Retinal pigment epithelial cell (primary cell): ENCODE data around the gene KCNQ5.

Experiments
- DNase-seq: peaks from one replicate; pipeline ENCODE4 v3.0.0-alpha.2; 2010; ENCODE audit warnings: low read depth
- H3K4me3 ChIP-seq: 2 replicates; pipeline ENCODE4 v1.5.1; 2011; ENCODE audit warnings: mild to moderate bottlenecking, low read length, control low read depth, moderate library complexity
- CTCF ChIP-seq: conservative IDR thresholded peaks from 2 replicates; pipeline ENCODE4 v1.5.1; 2011; ENCODE audit warnings: low read depth, low read length, control low read depth, inconsistent platforms

Gene KCNQ5

GRCh38 chr6:72939004-72939403 is 317.1 kb downstream of the KCNQ5 start:
- TF ChIP-seq CTCF: no peak
- H3K4me3 ChIP-seq: no peak overlapping the region
- DNase-seq: no peak

GRCh38 chr6:72940265-72940664 is 318.4 kb downstream of the KCNQ5 start:
- no peak overlapping the region for H3K4me3 ChIP-seq
- DNase-seq: no peak
- no peak for TF ChIP-seq CTCF

- no peak for TF ChIP-seq CTCF
- DNase-seq: no peak
- H3K4me3 ChIP-seq: no peak overlapping the region
Measured at GRCh38 chr6:72941263-72941662, 319.4 kb downstream of the KCNQ5 start.

- no peak for DNase-seq
- no peak for TF ChIP-seq CTCF
Measured at GRCh38 chr6:72941751-72942150, 319.9 kb downstream of the KCNQ5 start.

GRCh38 chr6:72943699-72944098 is 321.8 kb downstream of the KCNQ5 start:
- H3K4me3 ChIP-seq: no peak overlapping the region
- no peak for DNase-seq
- TF ChIP-seq CTCF: no peak

More at GRCh38 chr6:72941751-72942150, 319.9 kb downstream of the KCNQ5 start:
- no peak overlapping the region for H3K4me3 ChIP-seq

- DNase-seq: no peak
- TF ChIP-seq CTCF: no peak
- no peak overlapping the region for H3K4me3 ChIP-seq
Measured at GRCh38 chr6:72944660-72945059, 322.8 kb downstream of the KCNQ5 start.

GRCh38 chr6:72946774-72947173 is 324.9 kb downstream of the KCNQ5 start:
- TF ChIP-seq CTCF: no peak
- no peak overlapping the region for H3K4me3 ChIP-seq
- DNase-seq: no peak
